Neural crest cell (in vitro differentiated cells): ENCODE measurements around the gene DIP2B. TPM values are rescaled to one million over a fixed set of nuclear protein-coding genes. Genes with fewer than 3 reads are reported as not detected.

Source experiments
- DNase-seq: peaks from one replicate; pipeline ENCODE4 v3.0.0; 2021; ENCODE audit warnings: low read depth, mixed read lengths, low spot score
- H3K27ac Mint-ChIP-seq: one replicate; pipeline ENCODE4 v1.8.0; 2021; ENCODE audit warnings: mild to moderate bottlenecking, mixed read lengths; ENCODE audit not compliant: unreplicated experiment
- H3K27me3 Mint-ChIP-seq: 2 replicates; pipeline ENCODE4 v1.8.0; 2021; ENCODE audit warnings: low read depth, mild to moderate bottlenecking, mixed read lengths
- H3K36me3 Mint-ChIP-seq: 2 replicates; pipeline ENCODE4 v1.8.0; 2021; ENCODE audit warnings: low read depth, mild to moderate bottlenecking, mixed read lengths
- H3K4me1 Mint-ChIP-seq: 2 replicates; pipeline ENCODE4 v1.8.0; 2021; ENCODE audit warnings: mixed read lengths
- H3K4me3 Mint-ChIP-seq: one replicate; pipeline ENCODE4 v1.8.0; 2021; ENCODE audit warnings: mild to moderate bottlenecking, mixed read lengths
- H3K9me3 Mint-ChIP-seq: 2 replicates; pipeline ENCODE4 v1.8.0; 2021; ENCODE audit warnings: mixed read lengths
- CTCF ChIP-seq: fragments of 200-600 bp; sonication (generic); conservative IDR thresholded peaks from 2 replicates; pipeline ENCODE4 v1.5.0; 2021; ENCODE audit warnings: antibody characterized with exemption, mild to moderate bottlenecking
- total RNA-seq: library from RNA; stranded (reverse); gene quantifications from 2 replicates; pipeline ENCODE4 v1.2.1, GENCODE V29; 2021

DIP2B gene
- total RNA-seq, 1 donor from 2014 or later, result 39.4 TPM

- Mint-ChIP-seq H3K27ac (no peak overlapping the region), H3K4me1 (peaks cover 15% of the 10 kb centered on the region), H3K9me3 (no peaks in the 10 kb centered on the region), H3K4me3 (no peak overlapping the region), H3K27me3 (no peaks in the 10 kb centered on the region), H3K36me3 (no peaks in the 10 kb centered on the region)
- DNase-seq, result no peak
- no peak for TF ChIP-seq CTCF
Measured at GRCh38 chr12:50638482-50638880, 133.7 kb downstream of the DIP2B start.

GRCh38 chr12:50639721-50640120, 134.9 kb downstream of the DIP2B start:
- no peak for TF ChIP-seq CTCF
- H3K27ac Mint-ChIP-seq, result no peak overlapping the region
- no peaks in the 10 kb centered on the region for H3K9me3 Mint-ChIP-seq
- H3K4me3 Mint-ChIP-seq, result no peak overlapping the region
- no peaks in the 10 kb centered on the region for H3K36me3 Mint-ChIP-seq
- peaks cover 15% of the 10 kb centered on the region for H3K4me1 Mint-ChIP-seq
- no peak for DNase-seq
- no peaks in the 10 kb centered on the region for H3K27me3 Mint-ChIP-seq

- no peaks in the 10 kb centered on the region for H3K9me3 Mint-ChIP-seq
- no peaks in the 10 kb centered on the region for H3K36me3 Mint-ChIP-seq
- no peak overlapping the region for H3K27ac Mint-ChIP-seq
- no peak for TF ChIP-seq CTCF
- H3K4me3 Mint-ChIP-seq, result no peak overlapping the region
- H3K4me1 Mint-ChIP-seq, result peaks cover 10% of the 10 kb centered on the region
- DNase-seq, result no peak
- no peaks in the 10 kb centered on the region for H3K27me3 Mint-ChIP-seq
Measured at GRCh38 chr12:50640321-50640939, 135.6 kb downstream of the DIP2B start.

- Mint-ChIP-seq H3K9me3 (no peaks in the 10 kb centered on the region), H3K4me3 (no peak overlapping the region), H3K27me3 (no peaks in the 10 kb centered on the region), H3K27ac (no peak overlapping the region), H3K36me3 (no peaks in the 10 kb centered on the region), H3K4me1 (peaks cover 4% of the 10 kb centered on the region)
- no peak for DNase-seq
- no peak for TF ChIP-seq CTCF
Measured at GRCh38 chr12:50641566-50641965, 136.8 kb downstream of the DIP2B start.

- no peak overlapping the region for H3K27ac Mint-ChIP-seq
Measured at GRCh38 chr12:50642035-50642451, 137.3 kb downstream of the DIP2B start.

More at GRCh38 chr12:50642035-50642451, 137.3 kb downstream of the DIP2B start:
- Mint-ChIP-seq H3K36me3 (no peaks in the 10 kb centered on the region), H3K9me3 (no peaks in the 10 kb centered on the region), H3K27me3 (no peaks in the 10 kb centered on the region), H3K4me3 (no peak overlapping the region), H3K4me1 (peaks cover 5% of the 10 kb centered on the region)
- no peak for TF ChIP-seq CTCF
- DNase-seq, result no peak
